ENCODE results near the gene SLC35B2. TPM values are rescaled to one million over a fixed set of nuclear protein-coding genes. Genes with fewer than 3 reads are reported as not detected.
A peak's percentile ranks its signal among the peaks of the same experiment; 100 is the strongest.

Gene SLC35B2
- total RNA-seq, 2 donors from 2014 or later: 44.5 to 59.9 TPM

GRCh38 chr6:44238687-44239350 lies 18.5 kb downstream of the SLC35B2 start:
- Histone ChIP-seq H3K36me3 (no peaks in the 10 kb centered on the region), H3K9me3 (no peaks in the 10 kb centered on the region), H3K27me3 (replicated peaks; ENCODE audit: insufficient read depth) (no peaks in the 10 kb centered on the region), H3K4me3 (no peak overlapping the region), H3K4me1 (replicated peaks) (peaks cover 15% of the 10 kb centered on the region), H3K27ac (no peak overlapping the region)
- TF ChIP-seq POLR2A (IDR thresholded peaks at IDR 0.05): no peak
- TF ChIP-seq CTCF (IDR thresholded peaks at IDR 0.05): no peak
- no peak for TF ChIP-seq POLR2AphosphoS5 (IDR thresholded peaks at IDR 0.05)
- DNase-seq (ENCODE audit: low spot score): no peak
- 88% methylated on average over 7 of the region's 7 CpGs for WGBS
- intact Hi-C loops (cut with DNase I): no loop called here

- WGBS: 3% methylated on average over 42 of the region's 42 CpGs
- peaks cover 15% of the 10 kb centered on the region for H3K4me1 ChIP-seq (replicated peaks)
- H3K9me3 ChIP-seq: no peaks in the 10 kb centered on the region
- intact Hi-C loops (cut with DNase I): loop anchor here (2.0 kb wide), 1 partner anchor 19 kb away; no protein-coding TSS in a partner anchor
- H3K27ac ChIP-seq: peak overlapping the region; percentile 97 to 98
- H3K27me3 ChIP-seq (replicated peaks; ENCODE audit: insufficient read depth): no peaks in the 10 kb centered on the region
- H3K36me3 ChIP-seq: no peaks in the 10 kb centered on the region
- peak overlapping the region; percentile 58 to 62 for H3K4me3 ChIP-seq
- DNase-seq (ENCODE audit: low spot score): peak; percentile 79
- TF ChIP-seq POLR2AphosphoS5 (IDR thresholded peaks at IDR 0.05): no peak
- TF ChIP-seq POLR2A (IDR thresholded peaks at IDR 0.05): peak; percentile 6
- peak; percentile 97 to 99 (median 99) for TF ChIP-seq CTCF (IDR thresholded peaks at IDR 0.05)
These were observed 19.4 kb downstream of the SLC35B2 start for GRCh38 chr6:44237813-44238433.

GRCh38 chr6:44237021-44237812 lies 20.1 kb downstream of the SLC35B2 start:
- peak; percentile 93 for TF ChIP-seq POLR2A (IDR thresholded peaks at IDR 0.05)
- TF ChIP-seq CTCF (IDR thresholded peaks at IDR 0.05): no peak
- TF ChIP-seq POLR2AphosphoS5 (IDR thresholded peaks at IDR 0.05): peak; percentile 89

GRCh38 chr6:44235891-44236516 lies 21.3 kb downstream of the SLC35B2 start:
- H3K4me1 ChIP-seq (replicated peaks): peaks cover 15% of the 10 kb centered on the region
- H3K4me3 ChIP-seq: no peak overlapping the region
- no peaks in the 10 kb centered on the region for H3K9me3 ChIP-seq
- no peaks in the 10 kb centered on the region for H3K36me3 ChIP-seq
- WGBS: 87% methylated on average over 6 of the region's 6 CpGs
- no peak overlapping the region for H3K27ac ChIP-seq
- no peak for TF ChIP-seq POLR2A (IDR thresholded peaks at IDR 0.05)
- TF ChIP-seq POLR2AphosphoS5 (IDR thresholded peaks at IDR 0.05): no peak
- TF ChIP-seq CTCF (IDR thresholded peaks at IDR 0.05): no peak
- no peak for DNase-seq (ENCODE audit: low spot score)
- H3K27me3 ChIP-seq (replicated peaks; ENCODE audit: insufficient read depth): no peaks in the 10 kb centered on the region
- intact Hi-C loops (cut with DNase I): loop anchor here (2.0 kb wide), 1 partner anchor 17 kb away; no protein-coding TSS in a partner anchor

More at GRCh38 chr6:44237021-44237812, 20.1 kb downstream of the SLC35B2 start:
- peaks cover 15% of the 10 kb centered on the region for H3K4me1 ChIP-seq (replicated peaks)
- peak overlapping the region; percentile 58 to 62 for H3K4me3 ChIP-seq
- no peaks in the 10 kb centered on the region for H3K9me3 ChIP-seq
- DNase-seq (ENCODE audit: low spot score): peak; percentile 93
- 21% methylated on average over 22 of the region's 22 CpGs for WGBS
- H3K27me3 ChIP-seq (replicated peaks; ENCODE audit: insufficient read depth): no peaks in the 10 kb centered on the region
- intact Hi-C loops (cut with DNase I): loop anchor here (2.0 kb wide), 1 partner anchor 18 kb away; no protein-coding TSS in a partner anchor
- H3K36me3 ChIP-seq: no peaks in the 10 kb centered on the region
- H3K27ac ChIP-seq: peak overlapping the region; percentile 97 to 98
